Prostate gland (tissue), 2 donors: ENCODE measurements around the gene RBM20.

Experiments used
- CTCF ChIP-seq, 4 experiments: fragments of 200-600 bp in 2 of 4; fragments of 450-650 bp in 2 of 4; sonication (generic) in 2 of 4; IDR thresholded peaks; 1 replicate in 3 of 4; 2 replicates in 1 of 4; pipeline ENCODE4 v1.5.1; 2016 to 2019; ENCODE audit warnings: antibody characterized with exemption in 4 of 4, mild to moderate bottlenecking in 2 of 4, moderate library complexity in 2 of 4
- POLR2A ChIP-seq: fragments of 450-650 bp; IDR thresholded peaks from one replicate; pipeline ENCODE4 v1.6.1; 2016; ENCODE audit warnings: antibody characterized with exemption, mild to moderate bottlenecking

DNA sequence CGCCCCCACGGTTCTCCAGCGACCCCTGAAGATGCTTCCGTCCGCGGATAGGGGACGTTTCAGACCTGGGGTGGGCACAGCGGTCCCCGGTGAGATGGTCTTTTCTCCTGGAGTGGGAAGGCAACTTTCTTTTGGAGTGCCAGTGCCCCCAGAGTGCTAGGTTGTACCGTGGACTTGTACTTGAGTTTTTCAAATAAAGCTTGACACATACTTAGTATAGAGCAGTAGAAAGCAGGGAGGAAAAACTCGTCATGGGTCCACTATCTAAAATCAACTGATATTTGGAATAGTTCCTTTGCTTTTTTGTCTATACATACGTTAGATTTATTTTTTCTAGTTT, 28.4 kb downstream of the RBM20 start:
- no peak for TF ChIP-seq POLR2A
- TF ChIP-seq CTCF (IDR thresholded peaks at IDR 0.05): no peak
